Stimulated activated CD4-positive, alpha-beta T cell treated with anti-CD3 and anti-CD28 coated beads, Interleukin-12 subunit alpha, Interleukin-12 subunit beta, amount 100 ng/mL, for 4 hours (primary cell): ENCODE data around the gene GABBR2.

Experiments
- DNase-seq: peaks from one replicate; pipeline ENCODE4 v3.0.0-alpha.2; 2020

Gene GABBR2

DNA sequence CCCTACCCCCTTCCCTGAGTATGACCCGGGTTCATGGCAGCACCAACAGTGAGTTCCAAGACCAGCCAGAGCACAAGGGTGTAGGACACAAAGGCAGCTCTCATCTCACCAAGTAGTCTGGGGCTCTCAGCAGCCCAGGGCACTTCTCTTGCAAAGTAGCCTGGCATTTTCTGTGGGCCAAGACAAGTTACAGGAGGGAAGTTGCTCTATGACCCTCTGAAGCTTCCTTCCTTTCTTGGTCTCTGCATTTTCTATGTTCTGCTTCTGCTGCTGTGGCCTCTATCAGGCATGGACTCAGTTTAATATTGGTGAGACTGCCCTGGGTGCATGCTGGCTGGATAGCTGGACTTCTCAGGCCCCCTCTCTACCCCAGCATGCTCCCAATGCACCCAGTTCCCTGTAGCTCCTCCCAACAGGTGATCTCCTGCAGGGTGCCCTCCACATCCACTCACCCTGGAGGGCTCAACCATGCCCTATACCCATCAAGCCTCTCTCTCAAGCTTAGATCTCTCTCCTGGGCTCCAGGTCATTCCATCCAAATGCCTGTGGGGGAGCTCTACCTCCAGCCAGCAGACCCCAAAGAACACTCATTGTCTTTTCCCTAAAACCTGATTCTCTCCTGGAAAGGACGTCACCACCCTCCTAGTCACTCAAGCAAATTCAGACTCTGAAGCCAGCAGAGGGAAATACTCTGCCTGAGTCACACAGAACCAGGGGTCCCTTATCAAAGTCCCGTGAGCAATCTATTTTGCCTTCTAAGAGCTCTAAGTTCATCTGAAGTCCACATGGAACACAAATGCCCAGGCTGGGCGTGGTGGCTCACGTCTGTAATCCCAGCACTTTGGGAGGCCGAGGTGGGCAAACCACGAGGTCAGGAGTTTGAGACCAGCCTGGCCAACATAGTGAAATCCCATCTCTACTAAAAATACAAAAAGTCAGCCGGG lies 467.1 kb downstream of the GABBR2 start:
- DNase-seq: no peak

DNA sequence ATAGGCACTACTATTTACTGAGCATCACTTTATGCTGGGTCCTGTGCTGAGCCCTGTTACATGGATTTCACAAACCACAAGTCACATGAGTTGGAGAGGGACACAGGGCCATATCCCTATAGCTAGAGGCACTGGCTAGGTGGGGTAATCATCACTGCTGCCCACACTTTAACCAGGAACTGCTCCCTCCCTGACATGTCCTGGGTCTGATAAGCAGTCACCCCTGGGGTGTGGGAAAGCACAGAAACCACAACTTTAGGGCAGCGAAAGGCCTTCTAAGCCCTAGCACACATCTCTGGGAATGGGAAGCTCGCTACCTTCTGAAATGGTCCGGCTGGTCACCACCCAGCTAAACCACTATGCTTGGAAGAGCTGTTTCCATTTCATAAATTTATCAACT lies 468.3 kb downstream of the GABBR2 start:
- DNase-seq: no peak
